SIG-M5 (cell line): ENCODE results near the gene IL1RAPL2.
"Not testable (repeated sequence)": the region's sequence is repeated elsewhere in the genome, so short reads cannot be mapped to it uniquely, and the experiment has no call there.

Experiments
- DNase-seq: peaks from one replicate; lab custom pipeline; 2025; lab: John Stamatoyannopoulos, UW

The IL1RAPL2 gene

DNA sequence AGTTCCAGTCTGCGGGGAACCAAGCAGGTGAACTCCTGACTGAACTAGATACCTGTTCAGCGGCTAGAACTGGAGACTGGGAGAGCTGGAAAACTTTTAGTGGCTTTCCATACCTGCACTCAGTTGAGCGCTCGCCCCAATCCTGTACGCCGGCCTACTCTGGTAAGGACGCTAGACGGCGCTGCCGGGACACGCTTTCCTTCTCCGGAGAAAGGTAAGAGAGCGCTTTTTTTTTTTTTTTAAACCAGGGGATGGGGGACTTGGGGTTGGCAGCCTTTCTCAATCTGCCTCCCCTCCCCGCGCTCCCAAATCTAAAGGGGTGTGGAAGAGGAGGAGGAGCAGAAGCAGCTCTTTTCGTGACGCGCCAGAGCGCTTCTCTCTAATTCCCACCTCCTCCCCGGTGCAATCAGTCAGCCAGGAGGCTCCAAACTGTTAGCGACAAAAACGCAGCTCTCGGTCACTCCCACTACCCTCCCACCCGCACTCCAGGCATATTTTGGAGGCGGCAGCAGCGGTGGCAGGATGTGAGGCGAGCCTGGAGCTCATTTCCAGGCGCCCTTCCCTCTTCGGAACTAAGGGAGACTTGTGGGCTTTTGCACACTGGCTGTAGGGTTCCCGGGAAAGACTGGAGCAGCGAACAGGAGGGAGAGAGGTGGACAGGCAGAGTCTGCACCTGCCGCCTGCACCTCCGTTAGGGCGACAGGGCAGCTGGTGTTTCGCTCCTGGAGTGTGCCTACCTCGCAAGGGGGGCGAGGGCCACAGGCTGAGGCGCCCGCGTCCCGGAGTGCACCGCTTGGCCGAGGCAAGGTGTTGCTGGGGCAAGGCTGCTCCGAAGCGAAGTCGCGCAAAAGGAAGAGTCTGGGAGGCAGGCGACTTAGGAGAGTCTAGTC lies at the start of gene IL1RAPL2:
IL1RAPL2 (plus strand) TSS at position 409 of the 890 bp plus-strand sequence.
- no peak for DNase-seq

DNA sequence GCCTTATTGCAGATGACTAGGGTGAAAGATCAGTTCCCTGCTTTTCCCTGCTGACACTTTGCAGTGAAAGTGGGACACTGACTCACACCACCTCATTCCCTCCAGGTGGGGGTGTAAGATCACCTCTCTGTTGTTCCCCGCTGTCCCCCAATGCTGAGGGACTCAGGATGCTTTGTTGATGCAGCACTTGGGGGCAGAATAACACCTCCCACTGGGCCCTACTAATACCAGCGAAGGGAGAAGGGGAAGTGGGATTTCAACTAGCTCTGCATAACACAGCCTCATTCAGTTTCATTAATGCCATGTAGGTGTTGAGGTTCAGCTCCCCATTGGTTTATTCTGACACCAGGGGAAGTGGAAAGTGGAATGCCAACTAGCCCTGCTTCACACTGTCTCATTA lies 43.6 kb upstream of the IL1RAPL2 start:
- no peak for DNase-seq

DNA sequence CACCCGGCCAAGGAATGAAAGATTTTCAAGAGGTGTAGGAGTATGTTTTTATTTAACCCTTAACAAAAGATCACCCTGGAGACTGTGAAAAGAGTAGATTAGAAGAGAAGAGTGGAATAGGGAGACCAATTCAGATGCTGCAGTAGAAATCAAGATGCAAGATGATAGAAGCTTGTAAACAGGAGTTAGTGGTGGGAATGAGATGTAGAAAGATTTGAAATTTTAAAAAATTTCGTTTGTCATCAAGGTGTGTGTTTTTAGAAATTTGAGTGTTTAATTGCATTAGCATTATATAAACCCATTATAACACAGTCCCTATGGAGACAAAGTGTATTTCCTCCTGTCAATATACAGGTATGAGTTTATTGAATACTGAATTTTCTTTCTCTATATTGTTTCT lies 42.1 kb upstream of the IL1RAPL2 start:
- DNase-seq: no peak

DNA sequence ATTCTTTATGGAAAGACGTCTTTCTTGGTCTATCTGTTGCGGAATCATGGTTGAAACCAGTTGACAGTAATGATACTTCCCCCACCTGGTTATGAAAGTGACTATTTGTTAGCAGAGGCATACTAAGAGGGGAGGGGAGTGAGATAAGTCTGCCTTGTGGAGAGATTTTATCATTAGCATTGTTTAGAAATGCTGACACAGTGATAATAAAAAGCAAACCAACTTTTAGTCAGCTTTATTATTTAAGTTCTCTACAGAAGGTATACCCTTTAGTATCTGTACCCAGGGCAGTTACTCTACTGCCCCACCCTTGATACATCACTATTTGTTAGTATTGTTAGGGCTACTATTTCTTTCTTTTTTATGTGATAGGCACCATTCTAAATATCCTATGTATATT lies 26.9 kb upstream of the IL1RAPL2 start:
- DNase-seq: no peak

DNA sequence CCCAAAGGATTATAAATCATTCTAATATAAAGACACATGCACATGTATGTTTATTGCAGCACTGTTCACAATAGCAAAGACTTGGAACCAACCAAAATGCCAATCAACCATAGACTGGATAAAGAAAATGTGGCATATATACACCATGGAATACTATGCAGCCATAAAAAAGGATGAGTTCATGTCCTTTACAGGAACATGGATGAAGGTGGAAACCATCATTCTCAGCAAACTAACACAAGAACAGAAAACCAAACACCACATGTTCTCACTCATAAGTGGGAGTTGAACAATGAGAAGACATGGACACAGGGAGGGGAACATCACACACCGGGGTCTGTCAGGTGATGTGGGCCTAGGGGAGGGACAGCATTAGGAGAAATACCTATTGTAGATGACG lies 23.6 kb upstream of the IL1RAPL2 start:
- not testable (repeated sequence) for DNase-seq

DNA sequence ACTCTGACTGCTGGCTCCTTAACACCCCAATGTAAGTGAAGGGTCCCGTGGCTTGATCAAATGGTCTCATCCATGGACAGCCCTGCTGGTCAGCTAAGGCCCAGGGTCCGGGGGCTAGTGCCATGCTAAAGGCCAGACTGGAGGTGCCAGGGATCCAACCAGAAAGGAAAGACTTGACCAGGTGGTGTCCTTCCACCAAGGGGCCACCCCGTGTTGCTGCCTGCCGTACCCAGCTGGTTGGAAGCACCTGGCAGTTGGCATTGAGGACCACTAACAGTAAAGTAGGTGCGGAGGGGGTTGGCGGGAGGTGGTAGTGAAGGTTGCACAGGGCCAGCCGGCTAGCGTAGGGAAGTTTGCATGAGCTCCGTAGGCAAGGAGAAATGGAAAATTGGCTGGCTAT lies 1.7 kb upstream of the IL1RAPL2 start:
- DNase-seq: no peak

DNA sequence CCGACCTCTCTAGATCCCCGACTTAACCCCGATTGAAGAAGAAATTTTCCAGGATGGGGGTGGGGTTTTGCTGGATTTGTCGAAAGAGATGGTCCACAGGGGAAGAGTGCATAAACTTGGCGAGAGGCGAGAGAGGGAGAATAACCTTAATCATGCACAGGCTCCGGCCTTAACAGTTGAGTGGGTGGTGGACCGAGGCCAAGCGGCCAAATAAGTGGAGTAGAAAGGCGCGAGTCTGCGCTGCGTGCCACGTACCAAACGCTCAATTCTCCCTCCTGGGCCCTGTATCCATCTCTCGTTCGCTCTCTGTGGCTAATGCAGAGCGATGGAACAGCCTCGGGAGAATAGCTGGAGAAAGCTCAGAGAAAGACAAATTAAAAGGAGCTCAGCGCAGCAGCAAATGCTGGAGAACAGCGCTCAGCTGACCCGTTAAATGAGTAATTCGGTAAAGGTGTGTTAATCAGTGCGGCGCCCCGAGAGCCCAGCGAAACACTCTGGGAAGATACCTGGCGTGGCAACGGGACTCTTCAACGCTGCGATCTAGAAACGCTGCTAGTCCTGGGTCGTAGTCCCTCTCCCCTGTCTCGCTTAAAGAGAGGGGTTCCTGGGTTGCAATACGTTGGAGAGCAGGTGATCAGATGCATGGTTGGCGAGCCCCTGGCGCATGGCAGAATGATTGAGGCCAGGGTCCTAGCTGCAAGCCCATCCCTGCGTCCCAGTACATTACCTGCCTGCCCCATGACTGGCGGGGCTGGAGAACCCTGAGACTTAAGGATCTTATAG lies 887 bp upstream of the IL1RAPL2 start:
- DNase-seq: no peak

DNA sequence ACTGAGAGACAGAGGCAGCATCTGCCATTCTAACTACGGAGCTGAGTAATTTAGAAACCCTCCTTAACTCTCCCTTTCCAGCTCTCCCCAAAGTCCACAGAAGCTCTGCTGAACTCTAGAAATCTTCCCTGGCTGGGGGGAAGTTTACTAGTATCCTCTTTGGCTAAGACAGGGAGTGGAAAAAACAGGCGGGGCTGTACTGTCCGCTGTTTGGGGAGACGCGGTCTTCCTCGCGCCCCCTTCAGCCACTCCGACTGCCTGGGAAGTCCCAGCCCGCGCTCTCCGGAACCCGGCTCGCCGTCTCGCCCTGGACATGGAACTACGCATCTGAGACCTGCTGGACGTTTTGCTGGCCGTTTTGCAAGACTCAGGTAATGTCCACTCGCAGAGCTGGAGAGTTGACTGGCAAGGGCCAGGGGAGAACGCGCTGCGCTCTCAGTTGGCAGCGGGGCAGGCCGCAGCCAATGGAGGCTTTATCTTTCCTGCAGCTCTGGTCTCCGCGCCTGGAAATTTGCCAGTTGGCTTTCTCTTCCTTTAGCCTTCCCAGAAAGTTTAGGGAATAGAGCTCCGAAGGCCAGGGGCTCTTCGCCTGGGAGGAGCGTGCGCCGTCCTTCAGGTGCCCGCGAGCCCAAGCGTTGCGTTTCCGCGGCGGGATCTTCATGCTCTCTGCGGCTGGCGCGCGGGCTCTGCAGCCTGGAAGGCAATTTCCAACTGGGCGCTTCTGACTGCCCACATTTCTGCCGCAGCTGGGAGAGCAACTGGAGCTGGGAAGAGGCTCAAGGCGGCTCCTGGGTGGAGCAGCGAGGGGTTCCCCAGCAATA lies 892 bp downstream of the IL1RAPL2 start:
- no peak for DNase-seq

DNA sequence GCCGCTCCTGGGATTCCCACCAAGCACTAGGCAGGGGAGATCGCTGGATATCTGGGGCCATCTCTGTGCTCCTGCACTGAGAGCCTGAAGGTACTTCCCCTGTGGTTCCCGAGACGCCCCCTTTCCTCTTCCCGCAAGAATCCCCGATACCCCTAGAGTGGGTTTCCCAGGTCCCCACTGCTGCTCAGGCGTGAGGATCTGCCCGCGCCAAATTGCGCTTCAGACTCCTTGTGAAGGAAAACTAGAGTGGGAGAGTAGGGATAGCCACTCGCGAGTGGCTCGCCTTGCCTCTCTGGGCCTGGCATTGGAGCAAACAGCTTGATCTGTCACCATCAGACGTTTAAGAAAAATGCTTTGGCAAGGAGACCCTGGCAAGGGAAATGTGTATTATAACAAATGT lies 1.5 kb downstream of the IL1RAPL2 start:
- no peak for DNase-seq

DNA sequence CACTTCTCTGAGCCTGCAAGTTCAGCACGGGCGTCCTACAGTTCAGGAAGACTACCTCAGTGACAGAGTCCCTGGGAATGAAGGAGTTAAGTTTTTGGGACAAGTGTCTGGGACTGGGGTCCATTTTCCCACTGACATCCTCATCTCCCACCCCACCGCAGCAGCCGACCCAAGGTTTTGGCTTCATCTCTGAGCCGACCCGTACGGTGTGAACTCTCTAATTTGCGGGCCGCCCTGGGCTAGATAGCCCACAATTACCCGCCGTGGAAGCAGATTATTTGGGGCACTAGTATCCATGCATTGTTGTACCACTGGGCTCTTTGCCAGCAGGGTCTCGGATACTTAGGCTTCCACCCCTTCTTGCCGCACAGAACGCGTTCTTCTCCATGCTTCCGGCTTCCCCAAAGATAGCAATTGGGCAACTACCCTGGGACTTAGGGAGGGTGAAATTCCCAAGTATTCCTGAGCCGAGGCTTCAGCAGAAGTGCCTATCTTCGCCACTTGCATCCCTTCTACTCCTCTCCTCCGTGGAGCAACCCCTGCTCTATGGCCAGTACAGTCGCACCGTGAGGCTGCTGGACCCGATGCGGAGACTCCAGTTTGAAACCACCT lies 2.4 kb downstream of the IL1RAPL2 start:
- no peak for DNase-seq

DNA sequence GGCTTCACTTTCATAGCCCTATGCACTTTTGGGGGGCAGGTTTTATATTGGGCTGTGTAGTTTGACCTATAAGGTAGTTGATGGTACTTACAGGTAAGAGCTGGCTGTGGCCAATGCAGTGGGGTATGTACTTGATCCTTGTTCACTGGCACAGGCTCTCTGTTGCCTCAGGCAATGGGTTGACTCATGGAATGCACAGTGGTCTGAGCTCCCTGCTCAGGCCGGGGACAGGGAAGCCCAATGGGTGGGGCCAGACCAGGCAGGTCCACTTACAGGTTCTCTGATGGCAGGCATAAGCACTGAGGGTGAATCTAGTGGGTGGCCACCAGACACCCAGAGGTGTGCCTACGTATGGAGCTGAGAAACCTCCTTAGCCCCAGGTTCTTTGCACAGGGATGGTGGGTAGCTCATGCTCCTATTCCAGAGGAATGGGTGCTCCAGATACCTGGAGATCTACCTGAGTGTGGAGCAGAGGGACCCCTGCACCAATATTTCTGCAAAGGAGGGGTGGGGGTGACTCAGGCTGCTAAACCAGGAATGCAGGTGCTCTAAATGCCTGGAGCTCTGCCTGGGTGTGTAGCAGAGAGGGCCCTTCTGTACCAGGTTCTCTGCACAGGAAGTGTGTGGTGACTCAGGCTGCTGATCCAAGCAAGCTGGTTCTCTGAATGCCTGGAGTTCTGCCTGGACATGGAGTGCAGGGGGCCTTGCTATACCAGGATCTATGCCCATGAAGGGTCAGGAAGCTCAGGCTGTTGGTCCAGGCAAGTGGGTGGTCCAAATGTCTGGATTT lies 52.3 kb downstream of the IL1RAPL2 start:
- DNase-seq: no peak

DNA sequence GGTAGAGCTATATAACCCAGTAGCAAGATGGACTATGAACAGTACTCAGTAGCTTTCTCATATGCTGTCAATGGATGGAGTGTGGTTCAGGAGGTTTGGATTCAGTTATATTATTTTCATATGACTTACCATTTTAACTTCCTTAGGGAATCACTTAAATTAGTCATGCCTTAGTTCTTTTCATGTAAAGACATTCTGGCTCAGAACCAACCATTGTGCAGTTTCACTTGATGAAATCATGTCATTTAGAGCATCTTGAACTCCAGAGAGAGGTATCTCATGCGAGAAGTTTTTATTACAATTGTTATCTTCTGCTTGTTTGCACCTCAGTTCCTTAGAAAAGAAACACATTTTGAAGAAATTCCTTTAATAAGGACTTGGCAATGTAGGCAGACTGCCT lies 55.8 kb downstream of the IL1RAPL2 start:
- no peak for DNase-seq

DNA sequence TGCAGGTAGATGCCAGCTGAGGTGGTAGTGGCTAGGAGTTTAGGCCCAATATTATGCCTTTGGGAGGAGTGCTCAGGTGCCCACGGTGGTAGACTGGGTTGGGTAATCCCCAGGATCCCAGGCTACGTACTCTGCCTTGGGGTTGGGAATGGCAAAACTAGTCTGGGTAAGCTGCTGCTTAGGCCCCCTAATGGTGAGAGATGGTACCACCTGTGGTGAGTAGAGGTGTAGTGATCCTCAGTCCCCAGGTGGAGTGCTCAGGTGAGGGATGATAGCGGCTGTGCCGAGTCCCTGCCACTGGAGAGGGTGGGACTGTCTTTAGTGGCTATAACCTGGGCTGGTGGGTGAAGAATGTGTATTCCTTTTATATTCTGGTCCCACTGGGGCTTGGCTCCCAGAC lies 75.2 kb downstream of the IL1RAPL2 start:
- no peak for DNase-seq

DNA sequence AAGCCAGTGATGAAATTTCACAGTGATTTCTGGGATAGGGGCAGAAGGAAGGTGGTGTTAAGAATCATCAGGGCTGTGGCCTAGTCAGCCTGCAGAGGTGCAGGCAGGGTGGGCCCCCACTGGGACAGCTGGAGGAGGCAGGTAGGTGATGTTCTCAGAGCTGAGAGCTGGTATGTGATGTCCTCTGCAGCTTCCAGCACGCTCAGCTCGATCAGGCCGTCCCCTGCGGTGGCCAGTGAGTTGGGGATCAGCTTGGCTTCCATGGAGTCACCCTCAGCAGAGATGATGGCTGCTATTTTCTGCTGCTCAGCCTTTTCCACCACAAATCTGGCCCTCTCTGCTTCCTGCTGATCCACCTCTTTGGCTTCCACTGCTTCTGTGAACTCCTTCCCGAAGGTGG lies 81.1 kb downstream of the IL1RAPL2 start:
- no peak for DNase-seq

DNA sequence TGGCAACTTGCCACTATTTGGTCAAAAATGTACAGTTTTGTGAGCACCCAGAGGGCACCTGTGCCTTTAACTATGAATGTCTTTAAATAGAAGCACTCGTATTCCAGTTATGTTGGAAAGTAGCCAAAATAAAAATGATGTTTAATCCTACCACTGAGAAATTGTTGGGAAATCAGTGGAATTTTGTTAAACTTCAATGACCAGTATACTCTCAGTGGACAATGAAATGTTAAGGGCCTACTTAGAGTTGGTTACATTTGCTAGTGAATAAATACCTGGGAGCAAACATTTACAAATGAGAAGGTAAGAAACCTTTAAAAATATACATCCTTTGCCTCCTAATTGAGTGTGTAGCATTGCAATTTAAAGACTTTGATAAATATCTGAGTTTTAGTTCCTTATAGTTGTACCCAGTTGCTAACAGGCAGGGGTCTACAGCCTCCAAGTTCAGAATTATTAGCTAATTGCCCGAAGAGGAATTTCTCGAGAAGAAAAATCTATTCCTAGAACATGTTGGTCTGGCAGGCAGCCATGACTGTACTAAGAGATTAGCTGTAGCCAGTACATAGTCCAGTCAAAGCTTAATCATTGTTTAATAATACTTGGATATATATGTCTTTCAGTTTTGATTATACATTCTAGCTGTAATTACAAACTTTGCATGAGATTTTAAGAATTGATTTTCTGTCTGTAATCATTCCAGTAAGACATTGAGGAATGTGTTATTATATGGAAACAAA lies 93.2 kb downstream of the IL1RAPL2 start:
- DNase-seq: no peak

DNA sequence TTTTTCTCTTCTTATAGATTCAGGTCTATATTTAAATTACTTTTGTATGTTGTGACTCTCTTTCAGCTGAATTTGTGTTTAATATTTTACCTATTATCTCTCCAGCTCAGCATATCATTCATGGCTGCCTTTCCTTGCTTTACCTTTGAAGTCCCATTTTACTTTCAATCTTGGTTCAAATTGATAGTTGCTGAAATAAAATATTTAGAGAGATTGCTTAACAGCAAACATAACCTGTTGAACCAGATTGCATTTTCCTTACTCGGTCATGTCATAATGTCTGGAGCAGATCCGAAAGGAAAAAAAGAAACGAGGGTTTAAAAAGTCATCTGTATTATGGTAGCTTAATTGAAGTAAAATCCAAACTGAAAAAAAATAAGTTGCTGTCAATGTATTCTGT lies 94.1 kb downstream of the IL1RAPL2 start:
- DNase-seq: no peak

DNA sequence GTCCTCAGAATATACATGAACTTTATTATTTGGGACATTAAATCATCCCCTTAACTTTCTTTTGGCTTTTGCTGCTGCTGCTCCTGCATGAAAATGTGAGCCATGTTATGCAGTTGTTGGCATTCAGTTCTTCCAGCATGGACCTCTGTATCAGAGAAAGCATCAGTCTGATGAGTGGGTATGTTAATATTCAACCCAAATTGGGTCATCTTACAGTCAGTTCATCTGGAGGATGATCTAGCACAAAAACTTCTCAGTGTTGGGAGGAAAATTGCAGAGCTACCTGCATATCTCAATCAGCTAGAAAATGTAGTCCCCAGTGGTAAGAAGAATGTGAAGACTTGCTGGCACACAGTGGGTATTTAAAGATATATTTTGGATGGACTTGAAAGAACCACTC lies 96.7 kb downstream of the IL1RAPL2 start:
- DNase-seq: no peak

DNA sequence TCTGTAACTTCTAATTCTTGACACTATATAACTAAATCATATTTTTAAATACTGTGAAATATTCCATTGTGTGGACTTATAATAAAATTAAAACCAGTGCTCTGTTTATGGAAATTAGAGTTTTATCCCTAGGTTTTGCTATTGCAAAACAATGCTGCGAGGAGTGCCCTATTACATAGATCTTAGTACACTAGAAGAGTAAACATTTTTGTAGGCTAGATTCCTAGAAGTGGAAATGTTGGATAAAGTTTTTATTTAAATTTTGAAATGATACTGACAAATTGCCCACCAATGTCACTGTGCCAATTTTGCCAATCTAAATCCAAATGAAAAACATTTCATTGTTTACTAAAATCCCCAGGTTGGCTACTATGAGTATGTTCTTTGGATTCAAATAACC lies 99.7 kb downstream of the IL1RAPL2 start:
- DNase-seq: no peak

DNA sequence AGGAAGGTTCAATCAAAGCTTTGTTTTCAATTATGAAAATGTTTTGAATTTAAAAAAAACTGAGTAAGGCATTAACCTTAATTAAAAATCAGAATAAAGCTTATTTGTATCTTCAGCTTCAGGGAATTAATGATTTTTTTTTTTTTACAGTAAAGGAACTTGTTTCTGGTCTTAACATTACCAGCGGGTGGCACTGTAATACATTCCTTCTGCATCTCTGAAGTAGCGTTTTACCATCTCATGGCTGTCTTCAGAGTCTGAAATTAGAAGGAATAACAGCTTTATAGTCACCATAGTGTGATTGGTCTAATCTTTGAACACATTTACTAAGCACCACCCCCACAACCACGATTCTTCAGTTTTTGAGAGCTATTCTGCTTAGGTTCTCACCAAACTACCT lies 102.6 kb downstream of the IL1RAPL2 start:
- no peak for DNase-seq

DNA sequence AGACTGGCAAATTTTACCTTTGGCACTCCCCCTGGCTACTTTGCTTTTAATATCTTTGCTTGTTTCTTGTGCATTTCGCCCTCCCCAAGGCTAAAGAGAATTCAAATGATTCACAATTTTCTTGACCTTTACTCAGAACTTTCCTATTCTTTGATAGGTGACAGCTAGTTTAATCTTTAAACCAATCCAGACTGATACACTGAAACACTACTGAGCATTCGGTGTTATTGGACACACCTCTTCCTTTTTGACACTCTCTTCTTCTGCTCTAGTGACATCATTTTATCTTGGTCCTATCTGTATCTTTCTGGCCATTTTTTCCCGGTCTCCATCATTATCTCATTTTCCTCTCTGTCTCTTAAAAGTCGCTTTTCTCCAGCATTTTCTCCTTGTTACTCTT lies 103.1 kb downstream of the IL1RAPL2 start:
- DNase-seq: no peak

DNA sequence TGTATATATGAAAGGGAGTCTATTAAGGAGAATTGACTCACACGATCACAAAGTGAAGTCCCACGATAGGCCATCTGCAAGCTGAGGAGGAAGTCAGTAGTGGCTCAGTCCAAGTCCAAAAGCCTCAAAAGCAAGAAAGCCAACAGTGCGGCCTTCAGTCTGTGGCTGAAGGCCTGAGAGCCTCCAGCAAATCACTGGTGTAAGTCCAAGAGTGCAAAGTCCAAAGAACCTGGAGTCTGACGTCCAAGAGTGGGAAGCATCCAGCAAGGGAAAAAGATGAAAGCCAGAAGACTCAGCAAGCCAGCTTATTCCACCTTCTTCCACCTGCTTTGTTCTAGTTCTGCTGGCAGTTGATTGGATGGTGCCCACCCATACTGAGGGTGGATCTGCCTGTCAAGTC lies 104.1 kb downstream of the IL1RAPL2 start:
- no peak for DNase-seq
